Breast epithelium (tissue), 4 donors: Measurements from ENCODE around the gene PCCB. TPM values are rescaled to one million over a fixed set of nuclear protein-coding genes. Genes with fewer than 3 reads are reported as not detected.
"Not testable (repeated sequence)": the region's sequence is repeated elsewhere in the genome, so short reads cannot be mapped to it uniquely, and the experiment has no call there.

Experiments
- DNase-seq, 2 donors: peaks; one replicate each; pipeline ENCODE4 v3.0.0-alpha.2; 2019; ENCODE audit warnings: low spot score in 2 of 2
- H3K27ac ChIP-seq, 2 donors: fragments of 200-600 bp; sonication (generic) in 1 of 2; one replicate each; pipeline ENCODE4 v1.5.1; 2016 to 2019; ENCODE audit warnings: mild to moderate bottlenecking in 1 of 2
- H3K27me3 ChIP-seq, 2 donors: fragments of 200-600 bp; sonication (generic) in 1 of 2; one replicate each; pipeline versions ENCODE4 v1.5.1 to v1.6.0; 2017 to 2019; ENCODE audit warnings: control low read depth in 1 of 2, mild to moderate bottlenecking in 1 of 2
- H3K36me3 ChIP-seq: fragments of 200-600 bp; one replicate; pipeline ENCODE4 v1.5.1; 2019
- H3K4me1 ChIP-seq, 2 donors: fragments of 200-600 bp; sonication (generic); one replicate each; pipeline ENCODE4 v1.5.1; 2016 to 2019; ENCODE audit warnings: control low read depth in 1 of 2
- H3K4me3 ChIP-seq, 3 donors: fragments of 200-600 bp; sonication (generic); 1 replicate in 2 of 3; 2 replicates in 1 of 3; pipeline ENCODE4 v1.5.1; 2016 to 2019; ENCODE audit warnings: mild to moderate bottlenecking in 3 of 3, moderate library complexity in 2 of 3
- H3K9me3 ChIP-seq, 2 donors: fragments of 200-600 bp; sonication (generic) in 1 of 2; one replicate each; pipeline ENCODE4 v1.5.1; 2016 to 2019; ENCODE audit warnings: control low read depth in 1 of 2
- CTCF ChIP-seq, 3 donors: fragments of 450-650 bp; IDR thresholded peaks; one replicate each; pipeline ENCODE4 v1.5.1; 2016 to 2017; ENCODE audit warnings: antibody characterized with exemption in 3 of 3, mild to moderate bottlenecking in 3 of 3, moderate library complexity in 3 of 3
- POLR2A ChIP-seq: fragments of 450-650 bp; IDR thresholded peaks from one replicate; pipeline ENCODE4 v1.6.1; 2016; ENCODE audit warnings: antibody characterized with exemption, mild to moderate bottlenecking, moderate library complexity
- POLR2AphosphoS5 ChIP-seq, 3 donors: sonication (generic); formaldehyde crosslinking; IDR thresholded peaks; one replicate each; pipeline ENCODE4 v1.6.1; 2017; ENCODE audit warnings: antibody characterized with exemption in 3 of 3
- intact Hi-C: fragments of 100-400 bp; cut with DNase I; formaldehyde crosslinking; loops from one replicate; pipeline ENCODE4 v1.15.1; 2023; ENCODE audit warnings: low total_unique reads
- total RNA-seq, 3 donors: library from RNA; depleted of rRNA; stranded (reverse); fragments of >200 nt; gene quantifications; one replicate each; pipeline ENCODE4 v1.1.0, GENCODE V29; 2016

PCCB gene
- total RNA-seq: 10 to 100 TPM; 24.9 to 35.0 (median 31.3) TPM

DNA sequence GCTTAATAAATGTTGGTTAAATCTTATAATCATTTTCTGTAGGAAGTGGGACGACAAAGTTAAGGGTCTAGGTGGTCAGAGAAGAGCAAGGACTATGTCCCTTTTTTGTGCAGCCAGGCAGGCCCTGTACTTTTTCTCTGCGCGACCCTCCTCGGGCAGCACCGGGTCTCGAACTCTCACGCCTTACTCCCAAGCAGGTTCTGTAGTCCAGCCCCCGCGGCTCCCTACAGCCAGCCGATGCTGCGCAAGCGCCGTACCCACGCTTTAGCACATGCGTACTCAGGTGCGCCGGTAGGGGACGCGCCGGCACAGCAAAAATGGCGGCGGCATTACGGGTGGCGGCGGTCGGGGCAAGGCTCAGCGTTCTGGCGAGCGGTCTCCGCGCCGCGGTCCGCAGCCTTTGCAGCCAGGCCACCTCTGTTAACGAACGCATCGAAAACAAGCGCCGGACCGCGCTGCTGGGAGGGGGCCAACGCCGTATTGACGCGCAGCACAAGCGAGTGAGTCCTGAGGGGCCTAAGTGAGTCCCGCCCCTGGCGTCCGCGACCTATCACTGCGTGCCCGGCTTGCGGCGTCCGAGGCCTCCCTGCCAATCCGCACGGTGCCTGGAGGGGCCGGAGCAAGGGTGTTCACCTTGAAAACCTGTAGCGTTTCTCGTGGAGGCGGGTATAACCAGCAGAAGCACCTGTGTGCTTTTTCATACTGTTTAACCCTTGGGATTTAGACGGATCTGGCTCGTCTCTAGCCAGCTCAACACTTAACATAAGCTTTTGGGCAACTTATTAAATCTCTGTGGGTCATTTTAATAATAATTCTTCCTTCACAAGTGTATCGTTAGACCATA is at the start of gene PCCB:
TSS of gene PCCB (plus strand) at position 282 of the 844 bp plus-strand sequence. CDS start at position 318, 36 bp downstream.
- peak within 1 kb of the TSS; percentile 89 to 92 for H3K27ac ChIP-seq
- intact Hi-C loops: no loop called here
- peak; percentile 91 to 97 (median 96) for TF ChIP-seq CTCF (IDR thresholded peaks at IDR 0.05)
- peak; percentile 74 to 78 (median 76) for TF ChIP-seq POLR2AphosphoS5 (IDR thresholded peaks at IDR 0.05)
- TF ChIP-seq POLR2A: no peak
- H3K27me3 ChIP-seq: no peaks in the 10 kb centered on the region
- no peaks in the 10 kb centered on the region for H3K36me3 ChIP-seq
- peak; percentile 90 to 94 for DNase-seq
- H3K9me3 ChIP-seq: no peaks in the 10 kb centered on the region
- peak within 1 kb of the TSS; percentile 56 to 81 (median 66) for H3K4me3 ChIP-seq
- peaks cover 0 to 10% of the 10 kb centered on the region in 2 donors for H3K4me1 ChIP-seq

GRCh38 chr3:136207489-136208115 is 42.5 kb upstream of the PCCB start:
- Histone ChIP-seq H3K4me3 (no peak overlapping the region), H3K9me3 (no peaks in the 10 kb centered on the region), H3K27me3 (no peaks in the 10 kb centered on the region), H3K36me3 (no peaks in the 10 kb centered on the region), H3K27ac (no peak overlapping the region), H3K4me1 (no peaks in the 10 kb centered on the region)
- TF ChIP-seq CTCF (IDR thresholded peaks at IDR 0.05): no peak
- TF ChIP-seq POLR2A: no peak
- TF ChIP-seq POLR2AphosphoS5 (IDR thresholded peaks at IDR 0.05): no peak
- intact Hi-C loops: no loop called here
- no peak for DNase-seq

GRCh38 chr3:136209921-136210320 is 40.2 kb upstream of the PCCB start:
- no peaks in the 10 kb centered on the region for H3K4me1 ChIP-seq
- DNase-seq: no peak
- no peaks in the 10 kb centered on the region for H3K9me3 ChIP-seq
- intact Hi-C loops: no loop called here
- no peak overlapping the region for H3K4me3 ChIP-seq
- H3K27ac ChIP-seq: no peak overlapping the region
- H3K27me3 ChIP-seq: no peaks in the 10 kb centered on the region
- no peak for TF ChIP-seq CTCF (IDR thresholded peaks at IDR 0.05)
- no peaks in the 10 kb centered on the region for H3K36me3 ChIP-seq

DNA sequence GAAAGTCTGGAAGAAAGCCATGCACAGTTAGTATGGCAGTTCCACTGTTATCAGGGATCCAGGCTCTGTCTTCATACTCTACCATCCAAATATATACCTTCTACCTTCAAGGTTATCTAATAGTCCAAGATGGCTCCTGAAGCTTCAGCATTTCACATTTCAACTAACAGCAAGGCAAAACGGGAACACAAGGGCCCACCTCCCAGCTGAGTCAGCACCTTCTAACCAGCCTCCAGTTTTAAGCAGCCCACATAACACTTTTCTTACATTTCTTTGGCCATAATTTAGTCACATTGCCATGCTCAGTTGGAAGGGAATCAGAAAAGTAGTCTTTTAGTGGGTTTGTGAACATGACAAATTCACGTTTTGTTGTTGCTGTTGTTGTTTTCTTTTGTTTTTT is 38.6 kb upstream of the PCCB start:
- H3K9me3 ChIP-seq: no peaks in the 10 kb centered on the region
- no peak overlapping the region for H3K4me3 ChIP-seq
- TF ChIP-seq POLR2AphosphoS5 (IDR thresholded peaks at IDR 0.05) (no peak), CTCF (IDR thresholded peaks at IDR 0.05) (no peak), POLR2A (no peak)
- intact Hi-C loops: no loop called here
- no peaks in the 10 kb centered on the region for H3K27me3 ChIP-seq
- H3K27ac ChIP-seq: no peak overlapping the region
- DNase-seq: no peak
- H3K36me3 ChIP-seq: no peaks in the 10 kb centered on the region
- H3K4me1 ChIP-seq: no peaks in the 10 kb centered on the region

DNA sequence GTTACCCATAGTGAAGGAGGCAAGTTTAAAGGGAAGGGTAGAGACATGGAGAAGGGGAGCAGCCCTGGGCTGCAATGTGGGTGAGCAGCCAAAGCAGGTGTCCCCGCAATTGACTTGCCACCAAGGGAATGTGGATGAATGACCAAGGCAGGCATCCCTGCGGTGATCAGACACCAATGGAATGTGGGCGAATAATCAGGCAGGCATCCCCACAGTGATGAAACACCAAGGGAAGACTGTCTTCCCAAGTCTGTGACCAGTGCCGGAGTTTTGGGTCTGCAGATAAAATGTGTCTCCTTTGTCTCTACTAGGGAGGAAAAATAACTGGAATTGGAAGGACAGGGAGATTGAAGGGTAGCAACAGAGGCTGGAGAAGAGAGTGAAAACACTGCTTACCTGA is 27.4 kb upstream of the PCCB start:
- DNase-seq, intact Hi-C loops: not testable (repeated sequence)

More for the DNA sequence above, 27.4 kb upstream of the PCCB start:
- not testable (repeated sequence) for H3K9me3 ChIP-seq, H3K27me3 ChIP-seq, H3K36me3 ChIP-seq, H3K4me3 ChIP-seq, H3K4me1 ChIP-seq, H3K27ac ChIP-seq
